HG03025 (cell line): Measurements from ENCODE around the gene TEAD1.

ENCODE experiments used
- ATAC-seq: cut with Tn5 transposase; IDR thresholded peaks from one replicate; pipeline ENCODE4 v1.9.1; 2021; ENCODE audit warnings: mild to moderate bottlenecking, moderate library complexity; ENCODE audit not compliant: unreplicated experiment, low FRiP score

Gene TEAD1

DNA sequence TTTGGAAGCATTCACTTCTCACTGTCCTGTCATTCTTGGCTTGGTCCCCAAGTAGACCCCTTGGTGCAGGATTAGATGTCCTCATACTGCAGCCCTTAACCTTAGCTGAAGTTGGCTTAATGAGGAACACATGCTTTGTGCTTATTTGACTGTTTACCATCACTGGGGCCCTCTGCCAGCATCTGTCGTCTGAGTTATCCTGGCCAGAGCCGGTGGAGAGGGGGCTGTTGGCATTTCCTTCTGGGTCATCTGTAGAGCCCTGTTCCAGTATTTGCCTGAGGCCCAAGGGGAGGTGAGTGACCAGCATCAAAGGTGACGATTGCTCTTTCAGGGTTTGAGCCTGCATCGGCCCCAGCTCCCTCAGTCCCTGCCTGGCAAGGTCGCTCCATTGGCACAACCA is 208.4 kb downstream of the TEAD1 start:
- ATAC-seq = no peak

DNA sequence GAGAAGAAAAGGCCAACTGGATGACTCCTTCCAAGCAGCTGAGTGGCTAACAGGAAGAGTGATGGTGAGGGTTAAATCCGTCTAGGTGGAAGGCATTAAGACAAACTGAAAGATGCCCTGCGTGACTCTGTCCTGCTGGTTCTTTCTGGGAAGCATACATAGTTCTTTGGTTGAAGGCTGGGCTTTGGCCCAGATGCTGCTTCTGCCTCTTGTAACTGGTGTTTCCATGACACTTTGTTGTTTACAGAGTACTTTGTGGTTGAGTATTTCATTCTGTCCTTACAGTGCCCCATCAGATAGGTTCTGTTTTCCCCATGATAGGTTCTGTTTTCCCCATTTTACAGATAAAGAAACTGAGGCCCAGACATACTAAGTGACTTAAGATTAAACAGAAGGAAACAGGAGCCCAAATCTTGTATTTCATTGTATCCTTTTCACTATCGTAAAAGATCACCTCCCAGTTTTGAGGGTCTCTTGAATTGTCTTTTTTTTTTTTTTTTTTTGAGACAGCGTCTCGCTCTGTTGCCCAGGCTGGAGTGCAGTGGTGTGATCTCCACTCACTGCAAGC is 210.6 kb downstream of the TEAD1 start:
- ATAC-seq = no peak

DNA sequence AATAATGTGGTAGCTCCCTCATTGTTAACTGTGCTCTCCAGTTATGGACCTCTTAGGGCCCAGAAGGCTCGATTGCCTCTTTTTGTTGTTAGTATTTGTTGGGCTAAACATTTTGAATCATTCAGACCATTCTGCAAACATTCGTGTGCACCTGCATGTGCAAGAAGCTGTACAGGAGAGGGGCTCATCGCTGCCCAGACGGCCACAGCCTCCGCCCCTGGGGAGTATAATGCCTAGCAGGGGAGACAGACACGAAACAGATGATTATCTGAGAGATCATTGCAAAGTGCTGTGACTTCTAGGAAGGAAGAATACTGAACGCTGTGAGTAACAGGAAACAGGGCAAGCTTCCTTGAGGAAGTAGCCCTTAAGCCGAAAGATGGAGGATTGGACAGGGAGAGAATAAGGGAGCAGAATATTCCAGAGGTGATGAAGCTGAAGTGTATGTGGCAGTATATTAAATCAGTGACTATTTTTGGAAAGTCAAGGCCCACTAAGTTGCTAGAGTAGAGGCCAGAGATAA is 211.6 kb downstream of the TEAD1 start:
- no peak for ATAC-seq

GRCh38 chr11:12886508-12886907 is 212.3 kb downstream of the TEAD1 start:
- ATAC-seq = no peak

DNA sequence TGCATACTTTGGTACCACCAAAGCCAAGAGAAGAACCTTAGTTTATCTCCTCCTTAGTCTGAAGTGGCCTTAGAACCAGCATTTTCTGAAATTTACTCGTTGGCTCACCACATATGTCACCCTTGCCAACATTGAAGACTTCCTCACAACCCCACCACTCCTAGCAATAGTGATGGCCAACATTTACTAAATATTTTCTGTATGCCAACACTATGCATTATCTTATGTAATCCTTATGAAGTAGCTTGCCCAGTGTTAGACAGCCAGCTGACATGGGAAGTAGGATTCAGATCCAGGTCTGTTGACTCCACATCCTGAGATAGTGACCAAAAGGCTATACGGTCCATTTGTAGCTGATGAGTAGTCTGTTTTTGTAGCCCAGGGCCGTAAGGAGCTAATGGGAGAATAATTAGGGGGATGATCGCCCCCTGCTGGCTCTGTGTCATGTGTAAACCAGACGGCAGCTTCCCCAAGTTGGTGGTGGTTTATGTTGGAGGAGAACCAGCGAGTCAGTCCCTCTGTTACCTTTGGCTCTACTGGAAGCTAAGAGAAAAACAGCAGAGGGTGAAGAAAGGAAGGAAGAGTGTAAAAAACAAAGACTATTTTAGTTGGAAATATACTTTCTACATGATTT is 214.4 kb downstream of the TEAD1 start:
- no peak for ATAC-seq

GRCh38 chr11:12889243-12889642 is 215.0 kb downstream of the TEAD1 start:
- no peak for ATAC-seq

GRCh38 chr11:12890476-12890875 is 216.3 kb downstream of the TEAD1 start:
- ATAC-seq = no peak

DNA sequence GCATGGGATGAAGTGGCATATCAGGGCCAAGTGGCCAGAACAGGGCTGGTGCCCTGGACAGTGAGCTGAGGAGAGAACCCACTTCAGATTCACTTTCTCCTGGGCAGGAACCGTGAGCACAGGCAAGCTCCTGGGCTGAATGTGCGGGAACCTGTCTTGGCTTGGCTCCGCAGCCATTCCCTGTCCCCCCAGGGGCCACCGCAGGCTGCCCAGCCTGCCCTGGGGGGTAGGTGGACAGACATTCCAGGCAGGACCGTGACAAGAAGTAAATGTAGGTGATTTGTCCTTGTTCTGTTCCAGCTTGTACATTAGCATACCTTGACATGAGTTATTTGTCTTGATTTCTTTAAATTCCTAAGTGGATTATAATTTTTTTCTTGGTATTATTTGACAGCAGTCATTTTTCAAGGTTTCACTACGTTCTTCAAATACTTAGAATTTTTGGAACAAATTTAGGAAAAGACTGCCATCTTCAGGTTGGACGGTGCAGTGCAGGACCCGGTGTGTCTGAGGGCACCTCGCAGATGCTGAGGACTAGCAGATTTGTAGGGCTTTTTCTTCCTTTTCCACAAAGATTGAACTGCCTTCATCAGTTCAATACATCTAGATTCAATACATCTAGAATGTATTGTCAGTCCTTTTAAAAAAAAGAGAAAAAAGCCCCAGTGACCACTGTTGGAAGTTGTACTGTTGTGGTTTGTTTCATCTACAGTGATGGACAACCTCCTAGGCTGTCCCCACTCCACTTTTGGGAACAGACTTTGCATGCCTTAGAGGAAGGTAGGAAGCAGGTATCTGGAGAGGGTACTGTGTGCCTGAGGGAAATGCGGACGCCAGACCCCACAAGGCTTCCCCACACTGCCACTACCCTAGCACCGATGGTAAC is 219.8 kb downstream of the TEAD1 start:
- no peak for ATAC-seq

DNA sequence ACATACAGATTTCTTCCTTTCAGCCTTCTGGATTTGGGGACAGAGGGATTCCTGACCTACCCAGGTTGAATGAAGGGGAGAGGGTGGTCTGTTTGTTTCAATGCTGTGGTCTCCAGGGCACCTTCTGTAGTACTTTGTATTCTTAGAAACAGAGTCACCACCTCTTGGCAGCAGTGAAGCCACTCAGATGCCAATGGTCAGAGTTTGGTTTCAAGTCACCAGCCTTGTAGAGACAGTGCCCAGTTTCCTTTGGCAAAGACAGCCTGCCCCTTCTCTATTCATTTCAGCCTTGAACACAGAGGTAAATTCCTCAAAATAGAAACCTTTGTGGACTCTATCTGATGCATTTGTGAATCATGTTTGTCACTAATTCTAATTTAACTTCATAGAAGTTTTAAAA is 223.2 kb downstream of the TEAD1 start:
- no peak for ATAC-seq

GRCh38 chr11:12897867-12898266 is 223.6 kb downstream of the TEAD1 start:
- ATAC-seq = no peak

- ATAC-seq = no peak
These were observed 226.3 kb downstream of the TEAD1 start for GRCh38 chr11:12900496-12900895.

GRCh38 chr11:12901272-12901671 is 227.1 kb downstream of the TEAD1 start:
- no peak for ATAC-seq

DNA sequence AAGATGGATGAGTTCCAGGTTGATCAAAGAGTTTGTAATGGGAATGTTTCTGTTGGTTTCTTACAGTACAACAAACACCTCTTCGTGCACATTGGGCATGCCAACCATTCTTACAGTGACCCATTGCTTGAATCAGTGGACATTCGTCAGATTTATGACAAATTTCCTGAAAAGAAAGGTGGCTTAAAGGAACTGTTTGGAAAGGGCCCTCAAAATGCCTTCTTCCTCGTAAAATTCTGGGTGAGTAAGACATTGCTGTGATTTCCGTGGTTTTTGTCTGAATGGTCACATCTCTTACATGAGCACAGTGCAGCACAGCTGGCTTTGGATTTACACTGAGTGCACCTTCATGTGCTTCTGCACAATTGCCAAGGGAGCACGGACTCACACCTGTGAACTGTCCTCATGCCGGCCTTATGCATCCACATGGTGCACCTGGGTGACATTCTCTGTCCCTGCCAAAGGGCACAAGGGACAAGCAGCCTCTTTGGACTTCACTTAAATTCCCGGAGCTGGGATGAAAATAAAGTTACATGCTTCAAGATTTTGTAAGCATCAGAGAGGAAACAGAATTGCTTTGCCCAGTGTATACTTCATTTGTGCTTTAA is 227.8 kb downstream of the TEAD1 start:
- ATAC-seq = no peak

GRCh38 chr11:12902791-12903486 is 228.7 kb downstream of the TEAD1 start:
- ATAC-seq = no peak

DNA sequence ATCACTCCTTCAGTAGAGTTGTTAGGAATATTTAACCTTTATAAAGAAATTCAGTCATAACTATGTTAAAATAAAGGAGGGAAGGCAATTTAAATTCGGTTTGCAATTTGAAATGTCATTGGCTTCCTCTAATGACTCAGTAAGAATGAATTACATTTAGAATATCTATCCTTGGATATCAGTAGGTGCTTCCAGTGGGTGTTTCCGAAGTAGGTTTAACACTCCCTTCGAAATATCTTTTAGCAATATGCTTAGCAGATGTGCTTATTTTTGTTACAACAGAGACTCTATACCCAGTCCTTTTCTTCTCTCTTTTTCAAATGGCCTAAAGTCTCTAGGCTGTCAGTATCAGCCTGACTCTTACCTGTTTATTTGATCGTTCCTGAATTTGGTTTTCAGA is 231.2 kb downstream of the TEAD1 start:
- no peak for ATAC-seq

DNA sequence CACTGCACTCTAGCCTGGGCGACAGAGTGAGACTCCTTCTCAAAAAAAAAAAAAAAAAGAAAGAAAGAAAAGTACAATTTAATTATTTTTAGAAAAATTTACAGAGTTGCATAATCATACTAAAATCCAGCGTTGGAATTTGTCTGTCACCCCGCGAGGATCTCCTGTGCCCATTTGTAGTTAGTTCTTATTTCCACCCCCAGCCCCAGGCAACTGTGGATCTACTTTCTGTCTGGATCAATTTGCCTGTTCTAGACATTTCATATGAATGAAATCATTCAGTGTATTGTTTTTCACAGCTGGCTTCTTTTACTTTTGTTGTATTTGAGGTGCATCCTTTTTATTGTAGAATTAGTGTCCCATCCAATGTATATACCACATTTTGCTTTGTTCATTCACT is 232.3 kb downstream of the TEAD1 start:
- ATAC-seq = no peak

DNA sequence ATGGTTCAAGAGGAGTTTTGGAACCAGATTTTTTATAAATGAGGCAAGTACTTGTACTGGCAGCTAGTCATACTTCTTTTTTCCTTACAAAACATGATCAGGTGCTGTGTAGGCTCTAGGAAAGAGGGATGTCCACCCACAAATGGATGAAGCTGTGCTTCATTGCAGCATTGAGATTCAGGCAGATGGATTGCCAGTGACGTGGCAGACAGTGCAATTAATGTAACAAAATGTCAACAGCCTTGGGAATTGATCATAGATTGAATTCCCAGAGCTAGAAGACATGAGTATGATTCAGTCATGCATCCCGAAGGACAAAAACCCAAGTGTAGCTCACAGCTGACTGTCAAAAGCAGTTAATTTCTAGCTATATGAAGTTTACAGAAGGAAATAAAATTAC is 235.7 kb downstream of the TEAD1 start:
- no peak for ATAC-seq

GRCh38 chr11:12914400-12914912 is 240.2 kb downstream of the TEAD1 start:
- no peak for ATAC-seq

DNA sequence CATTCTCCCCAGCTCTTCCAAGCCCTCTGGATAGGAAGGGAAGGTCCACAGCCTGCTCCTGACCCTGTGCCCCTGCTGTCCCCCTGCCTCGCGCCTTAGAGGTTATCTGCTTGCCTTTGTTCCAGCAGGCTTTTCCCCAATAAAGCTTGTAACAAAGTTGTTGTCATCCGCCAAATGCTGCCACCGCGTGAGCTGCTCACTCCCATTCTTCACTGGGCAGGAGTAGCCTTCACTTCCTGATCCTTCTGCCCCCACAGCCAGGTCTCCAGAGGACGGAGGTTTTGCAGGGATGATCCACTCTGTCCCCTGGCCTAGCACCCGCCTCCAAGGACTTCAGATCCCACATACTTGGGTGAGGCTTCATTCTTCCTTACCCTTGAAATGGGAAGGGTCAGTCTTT is 240.9 kb downstream of the TEAD1 start:
- ATAC-seq = no peak

DNA sequence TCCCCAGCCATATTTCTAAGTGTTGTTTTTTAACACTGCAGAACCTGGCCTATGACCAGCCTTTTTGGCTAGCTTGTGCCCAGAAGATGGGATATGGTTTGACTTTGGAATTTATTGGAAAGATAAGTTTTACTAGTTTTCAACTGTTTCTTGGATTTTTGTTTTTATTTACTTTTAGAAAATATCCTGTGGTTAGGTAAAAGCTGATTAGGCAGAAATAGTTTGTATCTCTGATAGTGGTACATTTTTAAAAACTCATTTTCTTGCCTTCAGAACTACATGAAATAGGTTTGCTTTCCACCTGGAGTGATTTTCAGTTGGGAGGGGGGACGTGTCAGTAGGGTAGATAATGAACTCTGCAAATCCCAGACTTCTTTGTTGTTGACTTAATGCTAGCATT is 243.6 kb downstream of the TEAD1 start:
- ATAC-seq = no peak
